ENCODE results near the gene FAM89B.
A peak's percentile ranks its signal among the peaks of the same experiment; 100 is the strongest.
"Not testable (repeated sequence)": the region's sequence is repeated elsewhere in the genome, so short reads cannot be mapped to it uniquely, and the experiment has no call there.

Gene FAM89B

GRCh38 chr11:65572356-65573051 is at the start of gene FAM89B:
Gene FAM89B (plus strand): TSS chr11:65572538. CDS start chr11:65572670, 132 bp downstream.
- DNase-seq, result peak in 1 of 2 experiments; percentile 63

GRCh38 chr11:65522718-65523630 is 49.4 kb upstream of the FAM89B start:
- DNase-seq, result not testable (repeated sequence)

GRCh38 chr11:65523631-65523968 is 48.7 kb upstream of the FAM89B start:
- DNase-seq, result not testable (repeated sequence)

GRCh38 chr11:65524014-65524740 is 48.2 kb upstream of the FAM89B start:
- DNase-seq, result no peak

GRCh38 chr11:65524741-65525545 is 47.4 kb upstream of the FAM89B start, which contains the start of gene SCYL1:
Gene SCYL1 (plus strand): TSS chr11:65525083. CDS start chr11:65525154, 71 bp downstream.
- no peak for DNase-seq

- no peak for DNase-seq
Observed at GRCh38 chr11:65525546-65526480, 46.5 kb upstream of the FAM89B start.

- no peak for DNase-seq
Observed at GRCh38 chr11:65526744-65527143, 45.6 kb upstream of the FAM89B start.

GRCh38 chr11:65528819-65529350 is 43.5 kb upstream of the FAM89B start:
- no peak for DNase-seq

GRCh38 chr11:65529475-65530156 is 42.7 kb upstream of the FAM89B start:
- no peak for DNase-seq

GRCh38 chr11:65530157-65530496 is 42.2 kb upstream of the FAM89B start:
- no peak for DNase-seq

- no peak for DNase-seq
Observed at GRCh38 chr11:65532388-65533064, 39.8 kb upstream of the FAM89B start.

- DNase-seq, result no peak
Observed at GRCh38 chr11:65535102-65535501, 37.2 kb upstream of the FAM89B start.

GRCh38 chr11:65536412-65537295 is 35.7 kb upstream of the FAM89B start:
- no peak for DNase-seq

GRCh38 chr11:65537296-65537597 is 35.1 kb upstream of the FAM89B start:
- no peak for DNase-seq

- no peak for DNase-seq
Observed at GRCh38 chr11:65537620-65538231, 34.6 kb upstream of the FAM89B start.

- DNase-seq, result no peak
Observed at GRCh38 chr11:65538232-65538914, 34.0 kb upstream of the FAM89B start.

- no peak for DNase-seq
Observed at GRCh38 chr11:65538915-65539743, 33.2 kb upstream of the FAM89B start.

Data from SHP77 (cell line).